K562 (cell line): ENCODE data around the gene CA7. TPM values are rescaled to one million over a fixed set of nuclear protein-coding genes. Genes with fewer than 3 reads are reported as not detected.
A peak's percentile ranks its signal among the peaks of the same experiment; 100 is the strongest.

Experiments
- ATAC-seq: fragments of 200-7000 bp; cut with Tn5 transposase; 3 replicates; pipeline ENCODE4 v1.9.1; 2020; ENCODE audit warnings: moderate library complexity
- BruUV-seq: library from RNA; stranded (reverse); fragments of 400-500 nt; replicated peaks from 2 replicates; lab custom pipeline; 2021; lab: Mats Ljungman, UMichigan
- CTCF ChIA-PET: fragments of 300-600 bp; formaldehyde crosslinking; extraction: SDS; loops from one replicate; lab custom pipeline; 2021; ENCODE audit warnings: low intra/inter-chr PET ratio; lab: Yijun Ruan, JAX
- POLR2A ChIA-PET: fragments of 300-600, 350-650 bp; sonication (Branson Sonifier 250); formaldehyde crosslinking; extraction: SDS; loops from one replicate; lab custom pipeline; 2021; ENCODE audit warnings: antibody characterized with exemption, inconsistent platforms; lab: Yijun Ruan, JAX
- DNase-seq, 4 experiments: peaks; one replicate each; pipeline versions ENCODE4 v3.0.0 to v3.0.0-alpha.2; 2011 to 2018; ENCODE audit warnings: low spot score in 3 of 4, mixed read lengths in 3 of 4; ENCODE audit errors: extremely low read depth in 1 of 4
- FAIRE-seq: peaks from 2 replicates; lab custom pipeline; 2011; peaks lifted over from hg19 to GRCh38; lab: Jason Lieb, UNC
- H2AFZ ChIP-seq: 2 replicates; pipeline ENCODE4 v1.6.0; 2011; ENCODE audit warnings: low read depth, low read length, control low read depth, inconsistent platforms
- H3K27ac ChIP-seq: fragments of 200-600 bp; 3 replicates; pipeline ENCODE4 v1.8.0; 2011; ENCODE audit warnings: low read depth, mild to moderate bottlenecking, control low read depth, inconsistent platforms, low read length, moderate library complexity, mixed read lengths; ENCODE audit errors: extremely low read depth
- H3K27me3 ChIP-seq, 2 experiments: fragments of 300-600 bp in 1 of 2; 2 replicates in 1 of 2; 3 replicates in 1 of 2; pipeline versions ENCODE4 v1.6.0 to v1.8.0; 2011; ENCODE audit warnings: inconsistent platforms in 2 of 2, low read length in 2 of 2, mild to moderate bottlenecking in 1 of 2, mixed read lengths in 1 of 2, moderate library complexity in 1 of 2; ENCODE audit not compliant: control insufficient read depth in 2 of 2, insufficient read depth in 2 of 2
- H3K36me3 ChIP-seq: fragments of 300-600 bp; 3 replicates; pipeline ENCODE4 v1.8.0; 2011; ENCODE audit warnings: mild to moderate bottlenecking, low read length, inconsistent platforms; ENCODE audit not compliant: control insufficient read depth, insufficient read depth
- H3K4me1 ChIP-seq, 2 experiments: fragments of 200-600 bp in 1 of 2; replicated peaks in 1 of 2; 2 replicates in 1 of 2; 3 replicates in 1 of 2; pipeline versions ENCODE4 v1.5.1 to v1.8.0; 2011; ENCODE audit warnings: inconsistent platforms in 2 of 2, low read length in 2 of 2, mild to moderate bottlenecking in 1 of 2, mixed read lengths in 1 of 2, moderate library complexity in 1 of 2; ENCODE audit not compliant: control insufficient read depth in 2 of 2, insufficient read depth in 2 of 2
- H3K4me2 ChIP-seq: 2 replicates; pipeline ENCODE4 v1.6.1; 2011; ENCODE audit warnings: low read length, control low read depth, inconsistent platforms, mixed read lengths; ENCODE audit not compliant: insufficient read depth
- H3K4me3 ChIP-seq: fragments of 200-600 bp; sonication (generic), shearing (Covaris generic); 2 replicates; pipeline ENCODE4 v1.5.1; 2016; ENCODE audit warnings: control low read depth, inconsistent platforms
- H3K79me2 ChIP-seq: fragments of 200-600 bp; 3 replicates; pipeline ENCODE4 v1.8.0; 2011; ENCODE audit warnings: low read length, inconsistent platforms; ENCODE audit not compliant: control insufficient read depth, insufficient read depth
- H3K9ac ChIP-seq, 2 experiments: 2 replicates each; pipeline versions ENCODE4 v1.6.0 to v1.6.1; 2011; ENCODE audit warnings: low read depth in 2 of 2, low read length in 2 of 2, control low read depth in 1 of 2, inconsistent platforms in 1 of 2, mild to moderate bottlenecking in 1 of 2, mixed read lengths in 1 of 2; ENCODE audit not compliant: insufficient read depth in 1 of 2
- H3K9me1 ChIP-seq: one replicate; pipeline ENCODE4 v1.6.0; 2011; ENCODE audit warnings: inconsistent platforms, mild to moderate bottlenecking, low read length, moderate library complexity; ENCODE audit not compliant: control insufficient read depth, insufficient read depth
- H3K9me3 ChIP-seq: replicated peaks from 2 replicates; pipeline ENCODE4 v1.5.1; 2011; ENCODE audit warnings: low read depth, low read length, inconsistent platforms; ENCODE audit not compliant: control insufficient read depth, insufficient read depth
- H4K20me1 ChIP-seq: replicated peaks from 2 replicates; pipeline ENCODE4 v1.6.1; 2011; ENCODE audit warnings: low read length, inconsistent platforms, mixed read lengths; ENCODE audit not compliant: control insufficient read depth, insufficient read depth
- EP300 ChIP-seq: IDR thresholded peaks from 2 replicates; pipeline ENCODE4 v1.6.1; 2012; ENCODE audit warnings: low read length, improper control_type of control experiment
- FIP1L1 ChIP-seq: fragments of 200-400 bp; formaldehyde crosslinking; IDR thresholded peaks from 2 replicates; pipeline ENCODE4 v1.6.1; 2018; ENCODE audit warnings: mild to moderate bottlenecking, low read depth, low read length; ENCODE audit not compliant: poor library complexity, severe bottlenecking
- KAT7 ChIP-seq: sonication (generic); formaldehyde crosslinking; IDR thresholded peaks from 2 replicates; pipeline ENCODE4 v1.8.0; 2022; ENCODE audit warnings: missing genetic modification reagents, mild to moderate bottlenecking, borderline replicate concordance
- NR2F6 ChIP-seq: fragments of 450-650 bp; formaldehyde crosslinking; IDR thresholded peaks from 2 replicates; pipeline ENCODE4 v1.4.0; 2020; ENCODE audit warnings: mild to moderate bottlenecking
- PRPF4 ChIP-seq: fragments of 200-400 bp; formaldehyde crosslinking; IDR thresholded peaks from one replicate; pipeline ENCODE4 v1.6.1; 2017; ENCODE audit warnings: low read length, low read depth, mild to moderate bottlenecking; ENCODE audit not compliant: insufficient read depth, poor library complexity, severe bottlenecking
- ZNF121 ChIP-seq: sonication (generic); formaldehyde crosslinking; conservative IDR thresholded peaks from 2 replicates; pipeline ENCODE4 v1.8.0; 2022; ENCODE audit warnings: missing genetic modification reagents
- ZNF780A ChIP-seq: fragments of 250-450 bp; sonication (Bioruptor Pico); IDR thresholded peaks from 2 replicates; pipeline ENCODE4 v1.5.0; 2021; ENCODE audit warnings: mild to moderate bottlenecking
- ZZZ3 ChIP-seq: fragments of 450-650 bp; IDR thresholded peaks from 2 replicates; pipeline ENCODE4 v1.6.1; 2016; ENCODE audit warnings: antibody characterized with exemption, mild to moderate bottlenecking, moderate library complexity
- WGBS: fragments of 100-300 bp; shearing (Covaris generic); methylation state at CpG from one replicate; pipeline ENCODE4 v1.1.6; 2016; ENCODE audit warnings: low coverage, mixed read lengths; ENCODE audit not compliant: insufficient coverage; ENCODE audit errors: missing lambda C conversion rate; 5-methylcytosine and 5-hydroxymethylcytosine counted together
- in situ Hi-C: fragments of 300-500 bp; cut with MboI; formaldehyde crosslinking; loops from 4 replicates; pipeline ENCODE4 v1.15.0; 2018; ENCODE audit warnings: inconsistent platforms, mixed read lengths
- intact Hi-C: fragments of 100-400 bp; cut with micrococcal nuclease; formaldehyde crosslinking; loops from 2 replicates; pipeline ENCODE4 v1.14.2; 2022
- polyA plus RNA-seq, 8 experiments: library from polyadenylated mRNA; depleted of rRNA in 4 of 8; stranded (reverse) in 5 of 8; unstranded in 3 of 8; fragments of >200 nt; fragmentation: Nextera tagmentation in 2 of 8; fragmentation: Illumina TruSeq in 1 of 8; extraction: Ambion mirVana in 2 of 8; extraction: Trizol in 1 of 8; gene quantifications; 2 replicates each; pipeline versions ENCODE4 v1.2.1 to v1.2.3, GENCODE V29; 2011 to 2014; ENCODE audit warnings: inconsistent platforms in 1 of 8, missing spikeins in 1 of 8
- total RNA-seq, 7 experiments: library from RNA; depleted of rRNA in 6 of 7; stranded (reverse); fragments of >200 nt in 6 of 7; fragmentation: Illumina TruSeq in 2 of 7; extraction: Trizol in 2 of 7; gene quantifications; 2 replicates each; pipeline versions ENCODE4 v1.2.1 to v1.2.3, GENCODE V29; 2011 to 2021; ENCODE audit warnings: low replicate concordance in 1 of 7
- TF ChIP-seq, protein P1 (sequence below): fragments of 250-450 bp; sonication (Bioruptor Pico); IDR thresholded peaks from 2 replicates; pipeline ENCODE4 v1.9.0; 2021; ENCODE audit warnings: mild to moderate bottlenecking
- TF ChIP-seq, protein P2 (sequence below): sonication (generic); formaldehyde crosslinking; IDR thresholded peaks from 2 replicates; pipeline ENCODE4 v1.8.0; 2022; ENCODE audit warnings: mild to moderate bottlenecking, low read depth, missing genetic modification reagents
- TF ChIP-seq, protein P3 (sequence below): fragments of 150-350 bp; conservative IDR thresholded peaks from 2 replicates; pipeline ENCODE4 v1.6.1; 2014; ENCODE audit warnings: low read length
- TF ChIP-seq, protein P4 (sequence below): fragments of 250-450 bp; sonication (Bioruptor Pico); IDR thresholded peaks from 2 replicates; pipeline ENCODE4 v1.4.0; 2020

The CA7 gene
- total and polyA plus RNA-seq, 9 of the 15 experiments (the other 6 are each of a cell fraction or from before 2014, with no cell fraction given) = 0.03 to 0.07 (median 0.05) TPM; not detected in 5

DNA sequence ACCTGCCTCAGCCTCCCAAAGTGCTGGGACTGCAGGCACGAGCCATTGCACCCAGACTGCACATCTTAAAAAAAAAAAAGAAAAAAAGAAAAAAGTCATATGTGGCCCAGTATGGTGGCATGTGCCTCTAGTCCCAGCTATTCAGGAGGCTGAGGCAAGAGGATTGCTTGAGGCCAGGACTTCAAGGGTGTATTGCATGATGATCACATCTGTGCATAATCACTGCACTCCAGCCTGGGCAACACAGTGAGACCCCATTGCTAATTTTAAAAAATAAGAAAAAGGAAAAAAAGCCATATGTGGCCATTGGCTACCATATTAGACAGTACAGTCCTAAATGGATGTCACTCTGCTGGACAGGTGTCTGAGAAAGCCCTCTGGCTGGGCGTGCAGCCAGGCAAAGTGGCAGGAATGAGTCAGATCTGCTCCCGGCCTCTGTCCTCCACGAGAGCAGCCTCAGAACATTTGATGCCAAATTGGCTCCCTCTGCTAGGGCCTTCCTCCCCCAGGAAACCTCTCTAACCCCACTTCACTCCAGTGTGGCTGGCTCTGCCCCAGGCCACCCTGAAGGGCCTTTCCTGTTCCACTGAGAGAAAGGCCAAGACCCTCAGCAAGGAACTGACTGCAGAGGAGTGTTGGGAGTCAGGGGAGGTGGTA is 14.7 kb downstream of the CA7 start:
- no peak; the same call in 2 of the 3 replicates for ATAC-seq
- TF ChIP-seq NR2F6 (CRISPR knock-in tag) (no peak), ZNF780A (CRISPR knock-in tag) (no peak), EP300 (no peak), FIP1L1 (no peak), ZZZ3 (no peak), PRPF4 (no peak), ZNF121 (CRISPR knock-in tag) (peak; percentile 88), KAT7 (no peak)
- TF ChIP-seq, protein P1, sequence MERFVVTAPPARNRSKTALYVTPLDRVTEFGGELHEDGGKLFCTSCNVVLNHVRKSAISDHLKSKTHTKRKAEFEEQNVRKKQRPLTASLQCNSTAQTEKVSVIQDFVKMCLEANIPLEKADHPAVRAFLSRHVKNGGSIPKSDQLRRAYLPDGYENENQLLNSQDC (CRISPR knock-in tag) = no peak
- TF ChIP-seq, protein P2, sequence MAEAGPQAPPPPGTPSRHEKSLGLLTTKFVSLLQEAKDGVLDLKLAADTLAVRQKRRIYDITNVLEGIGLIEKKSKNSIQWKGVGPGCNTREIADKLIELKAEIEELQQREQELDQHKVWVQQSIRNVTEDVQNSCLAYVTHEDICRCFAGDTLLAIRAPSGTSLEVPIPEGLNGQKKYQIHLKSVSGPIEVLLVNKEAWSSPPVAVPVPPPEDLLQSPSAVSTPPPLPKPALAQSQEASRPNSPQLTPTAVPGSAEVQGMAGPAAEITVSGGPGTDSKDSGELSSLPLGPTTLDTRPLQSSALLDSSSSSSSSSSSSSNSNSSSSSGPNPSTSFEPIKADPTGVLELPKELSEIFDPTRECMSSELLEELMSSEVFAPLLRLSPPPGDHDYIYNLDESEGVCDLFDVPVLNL (CRISPR knock-in tag) = no peak
- TF ChIP-seq, protein P3, sequence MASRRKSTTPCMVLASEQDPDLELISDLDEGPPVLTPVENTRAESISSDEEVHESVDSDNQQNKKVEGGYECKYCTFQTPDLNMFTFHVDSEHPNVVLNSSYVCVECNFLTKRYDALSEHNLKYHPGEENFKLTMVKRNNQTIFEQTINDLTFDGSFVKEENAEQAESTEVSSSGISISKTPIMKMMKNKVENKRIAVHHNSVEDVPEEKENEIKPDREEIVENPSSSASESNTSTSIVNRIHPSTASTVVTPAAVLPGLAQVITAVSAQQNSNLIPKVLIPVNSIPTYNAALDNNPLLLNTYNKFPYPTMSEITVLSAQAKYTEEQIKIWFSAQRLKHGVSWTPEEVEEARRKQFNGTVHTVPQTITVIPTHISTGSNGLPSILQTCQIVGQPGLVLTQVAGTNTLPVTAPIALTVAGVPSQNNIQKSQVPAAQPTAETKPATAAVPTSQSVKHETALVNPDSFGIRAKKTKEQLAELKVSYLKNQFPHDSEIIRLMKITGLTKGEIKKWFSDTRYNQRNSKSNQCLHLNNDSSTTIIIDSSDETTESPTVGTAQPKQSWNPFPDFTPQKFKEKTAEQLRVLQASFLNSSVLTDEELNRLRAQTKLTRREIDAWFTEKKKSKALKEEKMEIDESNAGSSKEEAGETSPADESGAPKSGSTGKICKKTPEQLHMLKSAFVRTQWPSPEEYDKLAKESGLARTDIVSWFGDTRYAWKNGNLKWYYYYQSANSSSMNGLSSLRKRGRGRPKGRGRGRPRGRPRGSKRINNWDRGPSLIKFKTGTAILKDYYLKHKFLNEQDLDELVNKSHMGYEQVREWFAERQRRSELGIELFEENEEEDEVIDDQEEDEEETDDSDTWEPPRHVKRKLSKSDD = no peak
- TF ChIP-seq, protein P4, sequence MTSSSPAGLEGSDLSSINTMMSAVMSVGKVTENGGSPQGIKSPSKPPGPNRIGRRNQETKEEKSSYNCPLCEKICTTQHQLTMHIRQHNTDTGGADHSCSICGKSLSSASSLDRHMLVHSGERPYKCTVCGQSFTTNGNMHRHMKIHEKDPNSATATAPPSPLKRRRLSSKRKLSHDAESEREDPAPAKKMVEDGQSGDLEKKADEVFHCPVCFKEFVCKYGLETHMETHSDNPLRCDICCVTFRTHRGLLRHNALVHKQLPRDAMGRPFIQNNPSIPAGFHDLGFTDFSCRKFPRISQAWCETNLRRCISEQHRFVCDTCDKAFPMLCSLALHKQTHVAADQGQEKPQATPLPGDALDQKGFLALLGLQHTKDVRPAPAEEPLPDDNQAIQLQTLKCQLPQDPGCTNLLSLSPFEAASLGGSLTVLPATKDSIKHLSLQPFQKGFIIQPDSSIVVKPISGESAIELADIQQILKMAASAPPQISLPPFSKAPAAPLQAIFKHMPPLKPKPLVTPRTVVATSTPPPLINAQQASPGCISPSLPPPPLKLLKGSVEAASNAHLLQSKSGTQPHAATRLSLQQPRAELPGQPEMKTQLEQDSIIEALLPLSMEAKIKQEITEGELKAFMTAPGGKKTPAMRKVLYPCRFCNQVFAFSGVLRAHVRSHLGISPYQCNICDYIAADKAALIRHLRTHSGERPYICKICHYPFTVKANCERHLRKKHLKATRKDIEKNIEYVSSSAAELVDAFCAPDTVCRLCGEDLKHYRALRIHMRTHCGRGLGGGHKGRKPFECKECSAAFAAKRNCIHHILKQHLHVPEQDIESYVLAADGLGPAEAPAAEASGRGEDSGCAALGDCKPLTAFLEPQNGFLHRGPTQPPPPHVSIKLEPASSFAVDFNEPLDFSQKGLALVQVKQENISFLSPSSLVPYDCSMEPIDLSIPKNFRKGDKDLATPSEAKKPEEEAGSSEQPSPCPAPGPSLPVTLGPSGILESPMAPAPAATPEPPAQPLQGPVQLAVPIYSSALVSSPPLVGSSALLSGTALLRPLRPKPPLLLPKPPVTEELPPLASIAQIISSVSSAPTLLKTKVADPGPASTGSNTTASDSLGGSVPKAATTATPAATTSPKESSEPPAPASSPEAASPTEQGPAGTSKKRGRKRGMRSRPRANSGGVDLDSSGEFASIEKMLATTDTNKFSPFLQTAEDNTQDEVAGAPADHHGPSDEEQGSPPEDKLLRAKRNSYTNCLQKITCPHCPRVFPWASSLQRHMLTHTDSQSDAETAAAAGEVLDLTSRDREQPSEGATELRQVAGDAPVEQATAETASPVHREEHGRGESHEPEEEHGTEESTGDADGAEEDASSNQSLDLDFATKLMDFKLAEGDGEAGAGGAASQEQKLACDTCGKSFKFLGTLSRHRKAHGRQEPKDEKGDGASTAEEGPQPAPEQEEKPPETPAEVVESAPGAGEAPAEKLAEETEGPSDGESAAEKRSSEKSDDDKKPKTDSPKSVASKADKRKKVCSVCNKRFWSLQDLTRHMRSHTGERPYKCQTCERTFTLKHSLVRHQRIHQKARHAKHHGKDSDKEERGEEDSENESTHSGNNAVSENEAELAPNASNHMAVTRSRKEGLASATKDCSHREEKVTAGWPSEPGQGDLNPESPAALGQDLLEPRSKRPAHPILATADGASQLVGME (CRISPR knock-in tag) = no peak

More for the DNA sequence above, 14.7 kb downstream of the CA7 start:
- Histone ChIP-seq H3K9me3 (no peaks in the 10 kb centered on the region), H4K20me1 (no peaks in the 10 kb centered on the region), H3K27me3 (no peaks in the 10 kb centered on the region; a peak in 1 of 5 replicates), H3K4me2 (no peak overlapping the region), H3K27ac (no peak overlapping the region), H3K9me1 (no peaks in the 10 kb centered on the region), H2AFZ (no peak overlapping the region), H3K4me1 (peaks cover 0 to 3% of the 10 kb centered on the region in 2 experiments; a peak in 1 of 5 replicates), H3K79me2 (no peaks in the 10 kb centered on the region), H3K4me3 (no peak overlapping the region), H3K36me3 (no peaks in the 10 kb centered on the region), H3K9ac (no peak overlapping the region)
- 5% methylated on average over 4 of the region's 4 CpGs for WGBS
- CTCF ChIA-PET = no interaction called here
- in situ Hi-C loops = no loop called here
- DNase-seq (peak in 2 of 4 experiments; percentile 6 to 8), FAIRE-seq (no peak)
- POLR2A ChIA-PET = interaction anchor here (0.7 kb wide), 2 partner anchors 38 to 41 kb away, joined by 3 read pairs; no protein-coding TSS in a partner anchor
- intact Hi-C loops = no loop called here
- BruUV-seq = no TSS peak
